ENCODE results near the gene SPOCK2.

The SPOCK2 gene

DNA sequence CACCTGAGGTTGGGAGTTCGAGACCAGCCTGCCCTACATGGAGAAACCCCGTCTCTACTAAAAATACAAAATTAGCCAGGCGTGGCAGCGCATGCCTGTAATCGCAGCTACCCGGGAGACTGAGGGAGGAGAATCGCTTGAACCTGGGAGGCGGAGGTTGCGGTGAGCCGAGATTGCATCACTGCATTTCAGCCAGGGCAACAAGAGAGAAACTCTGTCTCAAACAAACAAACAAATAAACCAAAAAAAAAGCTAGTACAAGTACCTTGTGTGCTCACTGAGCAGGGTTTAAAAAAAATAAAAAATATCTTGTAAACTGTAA lies 11.2 kb upstream of the SPOCK2 start:
- H3K4me3 ChIP-seq (ENCODE audit: control insufficient read depth, low read depth, low read length) = no peak overlapping the region
- TF ChIP-seq, protein P1, sequence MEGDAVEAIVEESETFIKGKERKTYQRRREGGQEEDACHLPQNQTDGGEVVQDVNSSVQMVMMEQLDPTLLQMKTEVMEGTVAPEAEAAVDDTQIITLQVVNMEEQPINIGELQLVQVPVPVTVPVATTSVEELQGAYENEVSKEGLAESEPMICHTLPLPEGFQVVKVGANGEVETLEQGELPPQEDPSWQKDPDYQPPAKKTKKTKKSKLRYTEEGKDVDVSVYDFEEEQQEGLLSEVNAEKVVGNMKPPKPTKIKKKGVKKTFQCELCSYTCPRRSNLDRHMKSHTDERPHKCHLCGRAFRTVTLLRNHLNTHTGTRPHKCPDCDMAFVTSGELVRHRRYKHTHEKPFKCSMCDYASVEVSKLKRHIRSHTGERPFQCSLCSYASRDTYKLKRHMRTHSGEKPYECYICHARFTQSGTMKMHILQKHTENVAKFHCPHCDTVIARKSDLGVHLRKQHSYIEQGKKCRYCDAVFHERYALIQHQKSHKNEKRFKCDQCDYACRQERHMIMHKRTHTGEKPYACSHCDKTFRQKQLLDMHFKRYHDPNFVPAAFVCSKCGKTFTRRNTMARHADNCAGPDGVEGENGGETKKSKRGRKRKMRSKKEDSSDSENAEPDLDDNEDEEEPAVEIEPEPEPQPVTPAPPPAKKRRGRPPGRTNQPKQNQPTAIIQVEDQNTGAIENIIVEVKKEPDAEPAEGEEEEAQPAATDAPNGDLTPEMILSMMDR (conservative IDR thresholded peaks at IDR 0.05; ENCODE audit: control insufficient read depth, insufficient read depth, low read depth, low read length) = no peak
- no peak for DNase-seq (ENCODE audit: low read depth)

DNA sequence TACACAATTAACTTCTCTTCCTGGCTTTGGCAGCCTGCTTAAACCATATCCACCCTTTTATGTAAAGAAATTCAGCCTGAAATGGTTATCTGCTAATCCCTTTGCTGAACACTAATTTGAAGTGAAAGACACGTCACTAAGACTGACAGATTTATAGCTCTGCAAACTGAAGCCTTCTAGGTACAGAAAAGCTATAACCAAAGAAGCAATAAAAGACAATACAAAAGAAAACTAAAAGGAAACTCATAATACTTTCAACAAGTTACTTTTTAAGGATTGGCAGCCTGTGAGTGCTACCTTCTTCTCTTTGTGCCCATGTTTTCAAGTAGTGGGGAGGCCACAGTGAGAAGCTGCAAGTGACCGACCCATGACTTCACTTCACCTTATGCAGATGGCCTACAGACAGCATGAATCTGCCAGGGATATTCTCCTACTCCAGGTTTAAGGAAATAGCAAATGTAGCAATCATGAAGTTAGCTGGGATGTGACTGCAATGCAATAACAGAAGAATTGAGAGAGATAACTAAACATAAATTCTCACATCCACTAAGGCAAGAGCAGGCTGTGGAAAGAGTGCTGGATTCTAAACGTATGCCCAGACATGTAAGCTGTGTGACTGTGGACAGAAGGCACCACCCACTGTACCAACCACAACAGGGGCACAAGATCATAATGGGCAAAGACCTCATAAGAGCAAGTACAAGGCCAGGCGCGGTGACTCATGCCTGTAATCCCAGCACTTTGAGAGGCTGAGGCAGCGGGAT lies 10.7 kb upstream of the SPOCK2 start:
- DNase-seq (ENCODE audit: low read depth) = no peak
- H3K4me3 ChIP-seq (ENCODE audit: control insufficient read depth, low read depth, low read length) = no peak overlapping the region
- TF ChIP-seq, protein P1 (conservative IDR thresholded peaks at IDR 0.05; ENCODE audit: control insufficient read depth, insufficient read depth, low read depth, low read length) = no peak

DNA sequence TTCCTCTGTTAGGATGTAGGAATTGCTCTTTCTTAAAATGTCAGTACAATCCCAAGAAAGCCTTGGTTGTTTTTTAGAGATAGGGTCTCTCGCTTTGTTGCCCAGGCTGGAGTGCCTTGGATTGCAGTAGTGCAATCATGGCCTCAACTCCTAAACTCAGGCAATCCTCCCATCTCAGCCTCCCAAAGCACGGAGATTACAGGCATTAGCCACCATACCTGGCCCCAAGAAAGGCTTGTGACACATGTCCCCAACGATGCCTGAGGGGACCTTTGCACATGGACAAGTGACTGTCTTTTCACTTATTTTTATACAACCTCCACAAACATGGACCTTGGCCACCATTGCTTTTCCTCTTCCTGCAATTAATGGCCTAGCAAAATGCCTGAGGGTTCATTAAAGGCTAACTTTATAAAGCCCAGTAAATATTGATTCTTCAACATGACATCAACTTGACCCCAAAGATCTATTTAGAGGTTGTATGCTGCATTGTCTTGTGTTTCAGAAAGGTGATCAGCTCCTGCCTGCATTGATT lies 10.0 kb upstream of the SPOCK2 start:
- TF ChIP-seq, protein P1 (conservative IDR thresholded peaks at IDR 0.05; ENCODE audit: control insufficient read depth, insufficient read depth, low read depth, low read length) = no peak
- H3K4me3 ChIP-seq (ENCODE audit: control insufficient read depth, low read depth, low read length) = no peak overlapping the region
- DNase-seq (ENCODE audit: low read depth) = no peak

DNA sequence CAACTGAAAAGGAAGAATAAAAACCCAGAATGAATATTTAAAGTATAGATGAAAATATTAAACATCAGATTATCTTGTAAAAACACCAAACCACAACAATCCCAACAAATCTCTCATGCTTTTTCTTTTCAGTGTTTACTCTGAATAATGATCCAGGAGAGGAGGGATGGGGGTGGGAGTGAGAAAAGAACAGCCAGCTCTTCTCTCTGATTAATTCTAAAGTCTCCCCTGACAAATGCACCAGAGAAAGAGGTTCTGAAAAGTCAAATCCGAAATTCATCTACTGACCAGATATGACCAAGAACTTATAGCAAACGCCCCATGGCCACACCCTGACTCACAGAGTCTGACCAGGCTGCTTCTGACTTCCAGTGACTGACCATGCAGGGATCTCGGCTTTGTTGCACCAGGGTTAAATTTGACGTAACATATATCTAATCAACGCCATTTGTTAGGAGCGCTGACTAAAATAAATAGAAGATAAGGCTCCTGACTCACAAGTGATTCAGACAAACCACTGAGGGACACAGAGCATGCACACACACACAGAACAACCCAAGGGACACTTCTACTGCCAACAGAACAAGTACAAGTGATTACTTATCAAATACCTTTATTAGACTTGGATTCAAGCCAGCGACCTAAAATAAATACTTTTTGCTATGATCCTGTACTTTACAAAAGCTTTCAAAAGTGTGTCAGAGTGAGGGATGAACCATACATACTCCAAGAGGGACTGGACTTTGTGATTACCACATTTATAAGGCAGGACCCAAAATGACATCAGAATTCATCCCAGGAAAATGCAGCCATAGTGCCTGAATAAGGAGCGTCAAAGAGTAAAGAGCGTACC lies 9.3 kb upstream of the SPOCK2 start:
- no peak overlapping the region for H3K4me3 ChIP-seq (ENCODE audit: control insufficient read depth, low read depth, low read length)
- TF ChIP-seq, protein P1 (conservative IDR thresholded peaks at IDR 0.05; ENCODE audit: control insufficient read depth, insufficient read depth, low read depth, low read length) = no peak
- peak; percentile 98 for DNase-seq (ENCODE audit: low read depth)

DNA sequence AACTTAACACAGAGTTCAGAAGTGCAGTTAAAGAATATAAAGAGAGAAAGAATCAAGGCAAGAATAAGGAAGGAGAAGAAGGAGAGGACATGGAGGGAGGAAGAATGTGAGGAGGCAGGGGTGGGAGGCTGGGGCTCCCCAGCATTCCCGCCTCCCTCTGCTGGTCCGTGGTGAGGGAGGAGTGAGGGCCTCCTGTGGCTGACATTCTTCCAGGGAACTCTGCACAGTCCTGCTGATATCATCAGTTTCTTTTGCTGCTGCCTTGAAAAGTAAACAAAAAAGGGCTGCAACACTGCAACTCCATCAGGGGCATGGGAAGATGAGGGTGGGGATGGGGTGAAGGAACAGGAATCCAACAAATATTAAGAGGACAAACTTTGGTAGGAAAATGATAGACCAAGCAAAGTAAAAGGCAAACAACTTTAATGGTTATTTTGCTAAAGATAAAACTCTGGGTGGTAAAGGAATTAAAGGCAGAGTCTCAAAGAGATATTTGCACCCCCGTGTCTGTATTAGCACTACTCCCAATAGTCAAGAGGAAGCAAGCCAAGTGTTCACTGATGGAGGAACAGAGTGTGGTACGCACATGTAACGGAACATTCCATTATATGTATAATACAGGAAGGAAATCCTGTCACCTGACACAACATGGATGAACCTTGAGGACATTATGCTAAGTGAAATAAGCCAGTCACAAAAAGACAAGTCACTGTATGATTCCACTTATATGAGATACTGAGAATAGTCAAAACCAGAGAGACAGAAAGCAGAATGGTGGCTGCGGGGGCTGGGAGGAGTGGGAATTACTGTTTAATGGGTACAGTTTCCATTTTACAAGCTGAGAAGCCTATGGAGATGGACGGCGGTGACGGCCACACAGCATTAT lies 8.0 kb upstream of the SPOCK2 start:
- no peak overlapping the region for H3K4me3 ChIP-seq (ENCODE audit: control insufficient read depth, low read depth, low read length)
- TF ChIP-seq, protein P1 (conservative IDR thresholded peaks at IDR 0.05; ENCODE audit: control insufficient read depth, insufficient read depth, low read depth, low read length) = no peak
- DNase-seq (ENCODE audit: low read depth) = peak; percentile 30

DNA sequence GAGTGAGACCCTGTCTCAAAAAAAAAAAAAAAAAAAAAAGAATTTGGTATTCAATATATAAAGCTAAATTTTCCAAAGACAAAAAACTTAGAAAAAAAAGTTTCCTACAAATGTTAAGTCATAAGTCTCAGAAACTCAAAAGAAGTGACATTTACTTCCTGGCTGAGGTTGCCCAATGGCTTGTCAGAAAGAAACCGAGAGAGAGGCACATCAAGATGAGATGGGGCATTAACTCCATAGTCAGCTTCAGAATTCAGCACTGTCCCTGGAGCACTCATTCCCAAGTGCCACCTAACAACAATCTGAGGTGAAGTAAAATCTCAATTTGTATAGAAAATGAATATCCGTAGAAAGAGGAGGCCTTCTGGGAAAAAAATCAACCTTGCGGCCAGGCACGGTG lies 6.8 kb upstream of the SPOCK2 start:
- DNase-seq (ENCODE audit: low read depth) = no peak
- no peak overlapping the region for H3K4me3 ChIP-seq (ENCODE audit: control insufficient read depth, low read depth, low read length)
- TF ChIP-seq, protein P1 (conservative IDR thresholded peaks at IDR 0.05; ENCODE audit: control insufficient read depth, insufficient read depth, low read depth, low read length) = no peak
